ENCODE results near the gene SUCO. TPM values are rescaled to one million over a fixed set of nuclear protein-coding genes. Genes with fewer than 3 reads are reported as not detected.
A peak's percentile ranks its signal among the peaks of the same experiment; 100 is the strongest.

SUCO gene, protein sequence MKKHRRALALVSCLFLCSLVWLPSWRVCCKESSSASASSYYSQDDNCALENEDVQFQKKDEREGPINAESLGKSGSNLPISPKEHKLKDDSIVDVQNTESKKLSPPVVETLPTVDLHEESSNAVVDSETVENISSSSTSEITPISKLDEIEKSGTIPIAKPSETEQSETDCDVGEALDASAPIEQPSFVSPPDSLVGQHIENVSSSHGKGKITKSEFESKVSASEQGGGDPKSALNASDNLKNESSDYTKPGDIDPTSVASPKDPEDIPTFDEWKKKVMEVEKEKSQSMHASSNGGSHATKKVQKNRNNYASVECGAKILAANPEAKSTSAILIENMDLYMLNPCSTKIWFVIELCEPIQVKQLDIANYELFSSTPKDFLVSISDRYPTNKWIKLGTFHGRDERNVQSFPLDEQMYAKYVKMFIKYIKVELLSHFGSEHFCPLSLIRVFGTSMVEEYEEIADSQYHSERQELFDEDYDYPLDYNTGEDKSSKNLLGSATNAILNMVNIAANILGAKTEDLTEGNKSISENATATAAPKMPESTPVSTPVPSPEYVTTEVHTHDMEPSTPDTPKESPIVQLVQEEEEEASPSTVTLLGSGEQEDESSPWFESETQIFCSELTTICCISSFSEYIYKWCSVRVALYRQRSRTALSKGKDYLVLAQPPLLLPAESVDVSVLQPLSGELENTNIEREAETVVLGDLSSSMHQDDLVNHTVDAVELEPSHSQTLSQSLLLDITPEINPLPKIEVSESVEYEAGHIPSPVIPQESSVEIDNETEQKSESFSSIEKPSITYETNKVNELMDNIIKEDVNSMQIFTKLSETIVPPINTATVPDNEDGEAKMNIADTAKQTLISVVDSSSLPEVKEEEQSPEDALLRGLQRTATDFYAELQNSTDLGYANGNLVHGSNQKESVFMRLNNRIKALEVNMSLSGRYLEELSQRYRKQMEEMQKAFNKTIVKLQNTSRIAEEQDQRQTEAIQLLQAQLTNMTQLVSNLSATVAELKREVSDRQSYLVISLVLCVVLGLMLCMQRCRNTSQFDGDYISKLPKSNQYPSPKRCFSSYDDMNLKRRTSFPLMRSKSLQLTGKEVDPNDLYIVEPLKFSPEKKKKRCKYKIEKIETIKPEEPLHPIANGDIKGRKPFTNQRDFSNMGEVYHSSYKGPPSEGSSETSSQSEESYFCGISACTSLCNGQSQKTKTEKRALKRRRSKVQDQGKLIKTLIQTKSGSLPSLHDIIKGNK (N-terminal part only)
- total RNA-seq = 10 to 100 TPM; 24.6 to 29.0 (median 24.6) TPM
- long read RNA-seq, donor 1, partial matches to known transcripts = 5 of 11 reads
- long read RNA-seq, donor 1, other reads (novel, unspliced or antisense) = 5 of 11 reads
- long read RNA-seq, donor 2, partial matches to known transcripts = 13 of 13 reads
- long read RNA-seq, donor 2, other reads (novel, unspliced or antisense) = 0 of 13 reads

- peak; percentile 95 for ATAC-seq
- intact Hi-C loops (cut with DNase I, micrococcal nuclease) = no loop called here
- no peaks in the 10 kb centered on the region for H3K9me3 ChIP-seq
- H3K36me3 ChIP-seq (ENCODE audit: low read depth) = no peaks in the 10 kb centered on the region
- TF ChIP-seq, protein P1, sequence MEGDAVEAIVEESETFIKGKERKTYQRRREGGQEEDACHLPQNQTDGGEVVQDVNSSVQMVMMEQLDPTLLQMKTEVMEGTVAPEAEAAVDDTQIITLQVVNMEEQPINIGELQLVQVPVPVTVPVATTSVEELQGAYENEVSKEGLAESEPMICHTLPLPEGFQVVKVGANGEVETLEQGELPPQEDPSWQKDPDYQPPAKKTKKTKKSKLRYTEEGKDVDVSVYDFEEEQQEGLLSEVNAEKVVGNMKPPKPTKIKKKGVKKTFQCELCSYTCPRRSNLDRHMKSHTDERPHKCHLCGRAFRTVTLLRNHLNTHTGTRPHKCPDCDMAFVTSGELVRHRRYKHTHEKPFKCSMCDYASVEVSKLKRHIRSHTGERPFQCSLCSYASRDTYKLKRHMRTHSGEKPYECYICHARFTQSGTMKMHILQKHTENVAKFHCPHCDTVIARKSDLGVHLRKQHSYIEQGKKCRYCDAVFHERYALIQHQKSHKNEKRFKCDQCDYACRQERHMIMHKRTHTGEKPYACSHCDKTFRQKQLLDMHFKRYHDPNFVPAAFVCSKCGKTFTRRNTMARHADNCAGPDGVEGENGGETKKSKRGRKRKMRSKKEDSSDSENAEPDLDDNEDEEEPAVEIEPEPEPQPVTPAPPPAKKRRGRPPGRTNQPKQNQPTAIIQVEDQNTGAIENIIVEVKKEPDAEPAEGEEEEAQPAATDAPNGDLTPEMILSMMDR (IDR thresholded peaks at IDR 0.05) = no peak
- peak; percentile 99 to 100 (median 100) for DNase-seq
- H3K4me3 ChIP-seq = peak within 1 kb of the TSS; percentile 87
- H3K4me1 ChIP-seq (ENCODE audit: low read depth) = peaks cover 16% of the 10 kb centered on the region
These were observed at the start of gene SUCO for GRCh38 chr1:172532700-172533512. SUCO (plus strand) TSS chr1:172533150; CDS start chr1:172533436, 286 bp downstream.

- no peak for ATAC-seq
- intact Hi-C loops (cut with DNase I, micrococcal nuclease) = no loop called here
- H3K4me1 ChIP-seq (ENCODE audit: low read depth) = no peaks in the 10 kb centered on the region
These were observed 49.5 kb upstream of the SUCO start for GRCh38 chr1:172483448-172483847.

DNA sequence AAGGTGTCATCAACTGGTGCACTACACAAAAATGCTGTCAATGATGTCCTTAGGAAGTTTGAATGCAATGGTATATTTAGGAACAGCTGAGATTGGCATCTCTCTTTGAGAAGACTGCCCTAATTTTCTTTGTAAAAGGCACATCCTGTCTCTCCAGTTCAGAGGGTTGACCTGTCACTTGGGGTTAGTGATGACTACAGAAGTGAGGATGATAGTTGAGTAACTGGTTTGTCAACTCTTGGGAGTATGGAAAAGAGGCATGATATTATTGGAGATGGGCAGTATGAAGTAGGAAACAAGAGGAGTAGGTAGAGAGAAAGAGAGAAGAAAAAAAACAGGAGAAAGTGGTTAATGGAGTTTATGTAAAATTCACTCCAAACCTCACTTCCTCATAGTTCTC, 48.7 kb upstream of the SUCO start:
- Histone ChIP-seq H3K36me3 (ENCODE audit: low read depth) (no peaks in the 10 kb centered on the region), H3K4me3 (no peak overlapping the region), H3K9me3 (no peaks in the 10 kb centered on the region), H3K4me1 (ENCODE audit: low read depth) (no peaks in the 10 kb centered on the region)
- no peak for DNase-seq
- no peak for ATAC-seq
- TF ChIP-seq, protein P1 (IDR thresholded peaks at IDR 0.05) = no peak
- intact Hi-C loops (cut with DNase I, micrococcal nuclease) = no loop called here

More at GRCh38 chr1:172483448-172483847, 49.5 kb upstream of the SUCO start:
- TF ChIP-seq, protein P1 (IDR thresholded peaks at IDR 0.05) = no peak
- Histone ChIP-seq H3K4me3 (no peak overlapping the region), H3K9me3 (no peaks in the 10 kb centered on the region), H3K36me3 (ENCODE audit: low read depth) (no peaks in the 10 kb centered on the region)
- no peak for DNase-seq

DNA sequence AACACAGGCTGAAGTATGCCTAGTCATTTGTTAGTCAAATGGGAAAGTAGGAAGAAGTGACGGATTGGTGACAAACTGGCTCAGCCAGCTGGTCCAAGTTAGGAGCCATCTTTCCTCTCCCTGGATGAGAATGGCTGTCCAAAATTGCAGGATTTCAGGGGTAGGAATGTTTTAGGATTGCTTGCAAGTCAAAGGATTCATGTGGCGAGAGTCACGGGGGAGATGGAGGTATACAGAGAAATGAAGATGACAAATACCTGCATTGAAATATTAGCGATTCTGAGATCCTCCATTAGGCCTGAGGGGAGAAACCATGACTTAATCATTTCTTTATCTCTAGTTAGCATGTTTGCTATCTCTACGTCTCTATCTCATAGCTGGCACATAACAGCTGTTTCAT, 47.3 kb upstream of the SUCO start:
- DNase-seq (no peak), ATAC-seq (no peak)
- TF ChIP-seq, protein P1 (IDR thresholded peaks at IDR 0.05) = no peak
- no peaks in the 10 kb centered on the region for H3K4me1 ChIP-seq (ENCODE audit: low read depth)
- H3K4me3 ChIP-seq = no peak overlapping the region
- no peaks in the 10 kb centered on the region for H3K36me3 ChIP-seq (ENCODE audit: low read depth)
- H3K9me3 ChIP-seq = no peaks in the 10 kb centered on the region
- intact Hi-C loops (cut with DNase I, micrococcal nuclease) = no loop called here

Data from mucosa of descending colon (tissue), 3 donors.